Hair follicular keratinocyte (primary cell): ENCODE measurements around the gene JAKMIP1. TPM values are rescaled to one million over a fixed set of nuclear protein-coding genes. Genes with fewer than 3 reads are reported as not detected.

Source experiments
- total RNA-seq: library from RNA; depleted of rRNA; stranded (reverse); fragments of >200 nt; gene quantifications from 2 replicates; pipeline ENCODE4 v1.2.3, GENCODE V29; 2015

The JAKMIP1 gene
- not detected in 2 replicates for total RNA-seq

DNA sequence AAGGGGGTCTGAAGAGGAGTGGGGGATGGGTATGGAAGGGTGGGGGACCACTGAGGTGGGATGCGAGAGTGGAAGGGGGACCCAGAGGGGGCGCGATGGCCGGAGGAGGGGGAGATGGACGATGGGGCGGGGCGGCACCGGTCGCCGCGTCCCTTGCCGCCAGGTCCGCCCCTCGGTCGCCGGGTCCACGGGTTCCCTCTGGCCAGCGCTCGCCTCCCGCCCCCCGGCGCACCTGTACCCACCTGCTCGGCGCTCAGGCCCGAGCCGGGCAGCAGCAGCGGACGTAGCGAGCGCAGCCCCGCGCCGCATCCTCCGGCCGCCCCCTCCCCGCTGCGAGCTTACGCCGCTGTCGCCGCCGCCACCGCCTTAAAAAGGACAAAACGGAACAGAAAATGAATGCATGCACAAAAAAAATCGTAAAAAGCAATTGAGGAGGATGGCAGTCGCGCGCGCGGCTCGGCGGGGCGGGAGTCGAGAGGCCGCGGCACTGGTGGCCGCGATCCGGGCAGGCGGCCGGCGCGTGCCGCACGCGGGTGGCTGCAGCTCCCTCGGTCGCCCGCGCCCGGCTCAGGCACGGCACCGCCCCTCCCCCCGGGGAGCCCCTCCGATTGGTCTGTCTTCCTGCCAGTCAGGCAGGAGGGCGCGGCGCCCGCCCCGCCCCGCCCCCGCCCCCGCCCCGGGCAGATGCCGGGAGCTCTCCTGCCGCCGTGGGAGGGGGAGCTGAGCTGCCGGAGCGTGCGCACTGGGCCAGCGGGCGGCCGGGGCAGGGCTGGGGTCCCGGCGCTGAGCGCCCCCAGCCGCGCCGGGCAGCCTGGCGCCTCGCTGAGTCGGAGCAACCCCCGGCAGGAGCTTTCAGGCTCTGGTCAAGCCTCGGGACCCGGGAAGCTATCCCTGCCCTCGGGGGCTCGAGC, at the start of gene JAKMIP1:
Gene JAKMIP1, minus strand, starts transcription at position 539 of the 911 bp plus-strand sequence. CDS start 87,699 bp downstream, outside the sequence.

DNA sequence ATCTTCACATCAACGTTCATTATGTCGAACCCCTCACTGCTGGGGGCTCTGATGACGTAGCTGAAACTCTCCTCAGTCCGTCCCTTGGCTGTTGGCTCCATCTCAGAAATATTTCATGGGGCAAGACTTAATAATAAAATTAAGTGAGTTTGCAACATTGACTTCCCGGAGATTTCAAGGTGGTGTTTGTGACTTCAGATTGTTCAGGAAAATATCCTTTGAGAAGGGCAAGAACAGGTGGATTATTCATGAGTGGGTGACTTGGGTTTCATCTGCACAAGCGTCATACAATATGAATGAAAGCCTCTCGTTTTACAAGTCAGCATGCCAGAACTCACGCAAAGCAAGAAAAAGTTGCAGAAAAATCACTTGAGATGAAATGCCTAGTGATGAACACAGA, 182.0 kb downstream of the JAKMIP1 start, which contains the start of gene C4orf50:
Gene C4orf50, minus strand, starts transcription at position 101 of the 400 bp plus-strand sequence.

Other genes starting within 250 kb of the JAKMIP1 start
- not detected in 2 replicates for gene C4orf50, start 182.1 kb downstream of the JAKMIP1 start, total RNA-seq
- 19.9 and 25.6 TPM in 2 replicates for gene WFS1, start 69.3 kb upstream of the JAKMIP1 start, total RNA-seq